ENCODE data around the gene LGALSL. TPM values are rescaled to one million over a fixed set of nuclear protein-coding genes. Genes with fewer than 3 reads are reported as not detected.

LGALSL gene
- polyA plus RNA-seq, 2 of the 4 experiments (the other 2 are of a cell fraction) = 11.0 to 14.1 TPM

GRCh38 chr2:64410671-64411070 lies 43.3 kb upstream of the LGALSL start:
- no peak overlapping the region for H3K4me3 ChIP-seq
- H3K9me3 ChIP-seq = no peaks in the 10 kb centered on the region
- FAIRE-seq (no peak), DNase-seq (ENCODE audit: low read depth in 1 of 2, low spot score in 1 of 2) (no peak), ATAC-seq (peak; percentile 79 to 84)
- ChIA-PET POLR2A (no interaction called here), CTCF (interaction anchor here (0.8 to 3.5 kb wide), 6 partner anchors 9 to 77 kb away, joined by 3 to 14 read pairs (median 4); no protein-coding TSS in a partner anchor)
- TF ChIP-seq SMC3 (IDR thresholded peaks at IDR 0.05) = no peak
- H3K27ac ChIP-seq = no peak overlapping the region
- H3K4me2 ChIP-seq = no peak overlapping the region
- WGBS (ENCODE audit: missing lambda C conversion rate) = 25% methylated on average over 1 of the region's 1 CpG
- peaks cover 10% of the 10 kb centered on the region; the same call in 2 of the 3 replicates for H3K4me1 ChIP-seq

GRCh38 chr2:64412671-64413070 lies 41.3 kb upstream of the LGALSL start:
- WGBS (ENCODE audit: missing lambda C conversion rate) = 20% methylated on average over 4 of the region's 4 CpGs
- Histone ChIP-seq H3K4me1 (no peaks in the 10 kb centered on the region), H3K4me3 (no peak overlapping the region), H3K9me3 (no peaks in the 10 kb centered on the region), H3K27ac (no peak overlapping the region), H3K4me2 (no peak overlapping the region)
- TF ChIP-seq HOXB5 (CRISPR knock-in tag; IDR thresholded peaks at IDR 0.05) = no peak
- TF ChIP-seq REST (IDR thresholded peaks at IDR 0.05) = no peak
- TF ChIP-seq EP300 (IDR thresholded peaks at IDR 0.05) = no peak
- TF ChIP-seq SREBF2 (IDR thresholded peaks at IDR 0.05) = no peak
- TF ChIP-seq NPAS2 (CRISPR knock-in tag; IDR thresholded peaks at IDR 0.05; ENCODE audit: borderline replicate concordance) = no peak
- TF ChIP-seq HEYL (CRISPR knock-in tag; IDR thresholded peaks at IDR 0.05) = no peak
- TF ChIP-seq SMC3 (IDR thresholded peaks at IDR 0.05) = no peak
- no peak for TF ChIP-seq RCOR1 (IDR thresholded peaks at IDR 0.05; ENCODE audit: low read depth, low read length)
- no peak for TF ChIP-seq JUNB (IDR thresholded peaks at IDR 0.05)
- TF ChIP-seq NR3C1 (IDR thresholded peaks at IDR 0.05) = no peak
- TF ChIP-seq TFCP2L1 (CRISPR knock-in tag; IDR thresholded peaks at IDR 0.05) = no peak
- TF ChIP-seq USF2 (IDR thresholded peaks at IDR 0.05) = no peak
- TF ChIP-seq POLR2AphosphoS2 (conservative IDR thresholded peaks at IDR 0.05; ENCODE audit: low read length) = no peak
- no peak for TF ChIP-seq TP53 (CRISPR knock-in tag; IDR thresholded peaks at IDR 0.05)
- TF ChIP-seq GATA3 (IDR thresholded peaks at IDR 0.05; ENCODE audit: borderline replicate concordance) = no peak
- no peak for TF ChIP-seq CBX2 (IDR thresholded peaks at IDR 0.05; ENCODE audit: borderline replicate concordance, low read depth)
- TF ChIP-seq ZNF302 (CRISPR knock-in tag; IDR thresholded peaks at IDR 0.05) = no peak
- no peak for TF ChIP-seq BHLHE40 (IDR thresholded peaks at IDR 0.05; ENCODE audit: low read depth, low read length)
- TF ChIP-seq CTCF (IDR thresholded peaks at IDR 0.05) = no peak
- TF ChIP-seq HES2 (IDR thresholded peaks at IDR 0.05) = no peak
- no peak for ATAC-seq
- no peak for DNase-seq (ENCODE audit: low read depth in 1 of 2, low spot score in 1 of 2)
- ChIA-PET POLR2A (no interaction called here), CTCF (no interaction called here)
- FAIRE-seq = no peak

Measured in A549 (cell line).